Nephron (organoid): ENCODE results near the gene TTLL11.

ENCODE experiments used
- H3K27ac Mint-ChIP-seq, 3 experiments: 2 replicates each; pipeline ENCODE4 v1.8.0; 2020; ENCODE audit warnings: mixed read lengths in 3 of 3, mild to moderate bottlenecking in 2 of 3, moderate library complexity in 1 of 3
- H3K27me3 Mint-ChIP-seq: 2 replicates; pipeline ENCODE4 v1.8.0; 2021; ENCODE audit warnings: low read depth, mild to moderate bottlenecking, moderate library complexity, mixed read lengths
- H3K36me3 Mint-ChIP-seq: 2 replicates; pipeline ENCODE4 v1.8.0; 2020; ENCODE audit warnings: low read depth, mixed read lengths
- H3K4me1 Mint-ChIP-seq: 2 replicates; pipeline ENCODE4 v1.8.0; 2020; ENCODE audit warnings: mixed read lengths
- H3K4me3 Mint-ChIP-seq, 3 experiments: 2 replicates each; pipeline ENCODE4 v1.8.0; 2020; ENCODE audit warnings: mild to moderate bottlenecking in 3 of 3, mixed read lengths in 3 of 3, moderate library complexity in 2 of 3
- H3K9me3 Mint-ChIP-seq: 2 replicates; pipeline ENCODE4 v1.8.0; 2020; ENCODE audit warnings: mixed read lengths
- TF ChIP-seq, protein P1 (sequence below), 3 experiments: fragments of 200-600 bp; sonication (generic); IDR thresholded peaks; one replicate each; pipeline ENCODE4 v1.5.0; 2021; ENCODE audit warnings: antibody characterized with exemption in 3 of 3; ENCODE audit not compliant: unreplicated experiment in 3 of 3

Gene TTLL11

GRCh38 chr9:122090981-122091380 lies 2.1 kb downstream of the TTLL11 start:
- Mint-ChIP-seq H3K4me3 (peak overlapping the region; percentile 91 to 93 (median 91)), H3K36me3 (no peaks in the 10 kb centered on the region), H3K4me1 (peaks cover 18% of the 10 kb centered on the region), H3K27ac (no peak overlapping the region), H3K27me3 (peaks cover 18% of the 10 kb centered on the region), H3K9me3 (no peaks in the 10 kb centered on the region)
- TF ChIP-seq, protein P1, sequence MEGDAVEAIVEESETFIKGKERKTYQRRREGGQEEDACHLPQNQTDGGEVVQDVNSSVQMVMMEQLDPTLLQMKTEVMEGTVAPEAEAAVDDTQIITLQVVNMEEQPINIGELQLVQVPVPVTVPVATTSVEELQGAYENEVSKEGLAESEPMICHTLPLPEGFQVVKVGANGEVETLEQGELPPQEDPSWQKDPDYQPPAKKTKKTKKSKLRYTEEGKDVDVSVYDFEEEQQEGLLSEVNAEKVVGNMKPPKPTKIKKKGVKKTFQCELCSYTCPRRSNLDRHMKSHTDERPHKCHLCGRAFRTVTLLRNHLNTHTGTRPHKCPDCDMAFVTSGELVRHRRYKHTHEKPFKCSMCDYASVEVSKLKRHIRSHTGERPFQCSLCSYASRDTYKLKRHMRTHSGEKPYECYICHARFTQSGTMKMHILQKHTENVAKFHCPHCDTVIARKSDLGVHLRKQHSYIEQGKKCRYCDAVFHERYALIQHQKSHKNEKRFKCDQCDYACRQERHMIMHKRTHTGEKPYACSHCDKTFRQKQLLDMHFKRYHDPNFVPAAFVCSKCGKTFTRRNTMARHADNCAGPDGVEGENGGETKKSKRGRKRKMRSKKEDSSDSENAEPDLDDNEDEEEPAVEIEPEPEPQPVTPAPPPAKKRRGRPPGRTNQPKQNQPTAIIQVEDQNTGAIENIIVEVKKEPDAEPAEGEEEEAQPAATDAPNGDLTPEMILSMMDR (IDR thresholded peaks at IDR 0.05; ENCODE audit: unreplicated experiment in 3 of 3), result no peak

DNA sequence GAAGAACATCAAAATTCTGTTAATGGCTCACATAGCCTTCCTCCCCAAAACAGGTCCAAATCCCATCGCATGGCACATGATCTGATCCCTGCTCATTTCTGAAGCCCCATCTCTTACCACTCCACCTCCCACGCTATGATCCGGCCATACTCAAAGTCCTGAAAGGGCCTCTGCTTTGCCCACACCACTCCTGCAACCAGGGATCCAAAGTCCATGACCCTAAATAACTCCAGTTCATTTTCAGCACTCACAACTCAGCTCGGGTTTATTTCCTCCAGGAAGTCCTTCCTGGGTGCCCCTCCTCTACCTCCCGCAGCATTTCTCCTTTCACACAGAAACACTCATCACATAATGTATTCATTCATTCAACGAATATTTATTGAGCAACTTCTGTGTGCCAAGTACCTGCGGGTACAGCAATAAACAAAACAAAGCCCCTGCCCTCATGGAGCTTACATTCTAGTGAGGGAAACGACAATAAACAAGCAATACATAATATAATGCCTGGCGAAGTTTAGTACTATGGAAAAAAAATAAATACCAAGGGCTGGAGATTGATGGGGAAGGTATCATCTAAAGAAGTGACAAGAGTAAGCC lies 2.7 kb downstream of the TTLL11 start:
- peaks cover 15% of the 10 kb centered on the region for H3K27me3 Mint-ChIP-seq
- peaks cover 17% of the 10 kb centered on the region for H3K4me1 Mint-ChIP-seq
- no peak overlapping the region for H3K27ac Mint-ChIP-seq
- no peaks in the 10 kb centered on the region for H3K36me3 Mint-ChIP-seq
- peak overlapping the region; percentile 56 to 91 (median 91) for H3K4me3 Mint-ChIP-seq
- H3K9me3 Mint-ChIP-seq, result no peaks in the 10 kb centered on the region
- TF ChIP-seq, protein P1 (IDR thresholded peaks at IDR 0.05; ENCODE audit: unreplicated experiment in 3 of 3), result no peak

DNA sequence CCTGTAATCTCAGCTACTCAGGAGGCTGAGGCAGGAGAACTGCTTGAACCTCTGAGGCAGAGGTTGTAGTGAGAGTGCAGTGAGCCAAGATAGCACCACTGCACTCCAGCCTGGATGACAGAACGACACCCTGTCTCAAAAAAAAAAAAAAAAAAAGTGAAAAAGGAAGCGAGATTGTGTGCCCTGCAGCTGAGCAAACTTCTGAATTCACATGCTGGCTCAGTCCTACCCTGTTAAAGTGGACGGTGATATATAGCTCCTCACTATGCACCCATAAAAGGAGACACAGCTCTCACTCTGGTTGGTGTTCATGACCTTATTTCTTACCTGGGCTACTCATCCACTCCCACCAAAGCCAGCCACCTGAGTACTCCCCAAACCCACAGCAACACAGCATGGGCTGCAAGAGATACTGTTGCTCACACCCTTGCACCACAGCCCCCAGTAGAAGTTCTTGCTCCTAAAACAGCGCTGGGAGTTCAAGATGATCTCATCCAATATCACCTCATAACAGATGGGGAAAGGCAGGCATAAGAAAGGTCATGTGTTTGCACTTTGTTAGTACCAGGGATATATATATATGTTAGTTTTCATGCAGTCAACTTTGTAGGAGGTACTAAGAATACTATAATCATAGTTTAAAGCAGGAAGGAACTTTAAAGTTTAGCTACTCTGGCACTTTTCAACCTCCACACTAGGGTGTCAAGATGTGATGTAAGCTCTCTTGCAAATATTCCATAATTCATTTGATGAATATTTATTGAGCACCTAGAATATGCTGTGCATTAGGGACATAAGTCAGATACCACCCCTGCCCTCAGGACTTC lies 4.0 kb downstream of the TTLL11 start:
- TF ChIP-seq, protein P1 (IDR thresholded peaks at IDR 0.05; ENCODE audit: unreplicated experiment in 3 of 3), result no peak
- H3K4me3 Mint-ChIP-seq, result peak overlapping the region in 1 of 3 experiments; percentile 11
- H3K36me3 Mint-ChIP-seq, result no peaks in the 10 kb centered on the region
- no peaks in the 10 kb centered on the region for H3K9me3 Mint-ChIP-seq
- peaks cover 18% of the 10 kb centered on the region for H3K4me1 Mint-ChIP-seq
- H3K27me3 Mint-ChIP-seq, result peaks cover 3% of the 10 kb centered on the region
- H3K27ac Mint-ChIP-seq, result no peak overlapping the region

- Mint-ChIP-seq H3K4me1 (peaks cover 21% of the 10 kb centered on the region), H3K36me3 (no peaks in the 10 kb centered on the region)
These were observed 5.5 kb downstream of the TTLL11 start for GRCh38 chr9:122087406-122088200.

GRCh38 chr9:122086873-122087272 lies 6.2 kb downstream of the TTLL11 start:
- Mint-ChIP-seq H3K4me3 (no peak overlapping the region), H3K9me3 (no peaks in the 10 kb centered on the region), H3K27ac (no peak overlapping the region), H3K36me3 (no peaks in the 10 kb centered on the region), H3K27me3 (no peaks in the 10 kb centered on the region), H3K4me1 (peaks cover 16% of the 10 kb centered on the region)
- TF ChIP-seq, protein P1 (IDR thresholded peaks at IDR 0.05; ENCODE audit: unreplicated experiment in 3 of 3), result no peak

More at GRCh38 chr9:122087406-122088200, 5.5 kb downstream of the TTLL11 start:
- Mint-ChIP-seq H3K27ac (no peak overlapping the region), H3K27me3 (no peaks in the 10 kb centered on the region), H3K9me3 (no peaks in the 10 kb centered on the region), H3K4me3 (no peak overlapping the region)
- TF ChIP-seq, protein P1 (IDR thresholded peaks at IDR 0.05; ENCODE audit: unreplicated experiment in 3 of 3), result no peak
